GM20000 (cell line): ENCODE measurements around the gene LHX5.

ENCODE experiments used
- DNase-seq: peaks from one replicate; pipeline ENCODE4 v3.0.0; 2012; ENCODE audit warnings: low spot score
- TF ChIP-seq, protein P1 (sequence below): IDR thresholded peaks from 2 replicates; pipeline ENCODE4 v1.5.1; 2012; ENCODE audit warnings: mild to moderate bottlenecking, control low read depth; ENCODE audit errors: extremely low read depth, missing control alignments

LHX5 gene

DNA sequence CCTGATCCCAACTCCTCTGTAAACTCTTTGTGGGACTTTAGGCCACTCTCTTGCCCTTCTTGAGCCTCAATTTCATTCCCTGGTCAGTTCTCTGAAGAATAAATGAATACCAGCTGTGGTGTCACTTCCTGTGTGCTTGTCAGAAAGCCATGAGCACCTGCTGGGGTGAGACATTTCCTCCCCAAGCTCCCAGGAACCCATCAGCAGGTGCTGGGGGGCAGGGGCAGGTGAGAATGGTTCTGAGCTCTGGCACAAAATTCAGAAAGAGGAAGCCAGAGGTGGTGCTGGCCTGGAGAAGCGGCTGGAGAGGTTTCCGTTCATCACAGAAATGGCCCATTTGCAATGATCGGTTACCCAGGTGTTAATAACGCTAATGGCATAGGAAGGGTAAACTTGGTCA is 14.9 kb downstream of the LHX5 start:
- DNase-seq = no peak
- TF ChIP-seq, protein P1, sequence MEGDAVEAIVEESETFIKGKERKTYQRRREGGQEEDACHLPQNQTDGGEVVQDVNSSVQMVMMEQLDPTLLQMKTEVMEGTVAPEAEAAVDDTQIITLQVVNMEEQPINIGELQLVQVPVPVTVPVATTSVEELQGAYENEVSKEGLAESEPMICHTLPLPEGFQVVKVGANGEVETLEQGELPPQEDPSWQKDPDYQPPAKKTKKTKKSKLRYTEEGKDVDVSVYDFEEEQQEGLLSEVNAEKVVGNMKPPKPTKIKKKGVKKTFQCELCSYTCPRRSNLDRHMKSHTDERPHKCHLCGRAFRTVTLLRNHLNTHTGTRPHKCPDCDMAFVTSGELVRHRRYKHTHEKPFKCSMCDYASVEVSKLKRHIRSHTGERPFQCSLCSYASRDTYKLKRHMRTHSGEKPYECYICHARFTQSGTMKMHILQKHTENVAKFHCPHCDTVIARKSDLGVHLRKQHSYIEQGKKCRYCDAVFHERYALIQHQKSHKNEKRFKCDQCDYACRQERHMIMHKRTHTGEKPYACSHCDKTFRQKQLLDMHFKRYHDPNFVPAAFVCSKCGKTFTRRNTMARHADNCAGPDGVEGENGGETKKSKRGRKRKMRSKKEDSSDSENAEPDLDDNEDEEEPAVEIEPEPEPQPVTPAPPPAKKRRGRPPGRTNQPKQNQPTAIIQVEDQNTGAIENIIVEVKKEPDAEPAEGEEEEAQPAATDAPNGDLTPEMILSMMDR = no peak

DNA sequence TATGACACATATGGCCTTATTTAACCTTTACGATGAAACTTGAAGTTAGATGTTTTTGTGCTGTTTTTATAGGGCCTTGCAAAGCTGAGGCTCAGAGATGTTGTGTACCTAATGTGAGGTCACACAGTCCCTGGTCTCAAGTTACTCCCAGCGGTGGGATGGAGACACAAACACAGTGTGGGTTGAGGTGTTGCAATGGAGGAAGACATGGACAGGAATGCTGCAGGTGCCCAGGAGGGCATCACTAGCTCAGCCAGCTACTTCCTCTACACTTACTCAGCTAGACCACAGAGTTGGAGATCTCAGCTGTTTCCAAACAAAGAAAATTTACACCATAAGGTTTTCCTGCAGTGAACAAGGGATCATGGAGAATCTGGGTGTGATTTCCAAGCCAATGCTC is 15.5 kb downstream of the LHX5 start:
- TF ChIP-seq, protein P1 = no peak
- DNase-seq = no peak

DNA sequence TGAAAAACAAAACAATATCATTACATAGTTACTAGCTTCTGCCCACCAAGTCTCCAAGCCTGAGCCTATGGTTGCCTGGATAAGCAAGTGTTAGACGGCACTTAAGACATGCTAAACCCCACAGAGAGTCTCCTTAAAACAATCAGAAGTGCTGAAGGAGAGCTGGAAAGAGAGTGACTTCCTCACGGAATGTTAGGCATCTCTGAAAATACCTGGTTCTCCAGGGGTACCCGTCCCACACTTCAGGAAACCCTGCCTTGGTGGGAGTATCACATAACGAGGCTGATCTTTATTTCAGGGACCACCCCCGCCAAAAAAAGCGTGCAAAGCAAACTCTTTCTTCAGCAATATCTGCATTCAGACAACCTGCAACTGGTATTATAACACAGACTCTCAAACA is 18.3 kb downstream of the LHX5 start:
- no peak for DNase-seq
- TF ChIP-seq, protein P1 = no peak

DNA sequence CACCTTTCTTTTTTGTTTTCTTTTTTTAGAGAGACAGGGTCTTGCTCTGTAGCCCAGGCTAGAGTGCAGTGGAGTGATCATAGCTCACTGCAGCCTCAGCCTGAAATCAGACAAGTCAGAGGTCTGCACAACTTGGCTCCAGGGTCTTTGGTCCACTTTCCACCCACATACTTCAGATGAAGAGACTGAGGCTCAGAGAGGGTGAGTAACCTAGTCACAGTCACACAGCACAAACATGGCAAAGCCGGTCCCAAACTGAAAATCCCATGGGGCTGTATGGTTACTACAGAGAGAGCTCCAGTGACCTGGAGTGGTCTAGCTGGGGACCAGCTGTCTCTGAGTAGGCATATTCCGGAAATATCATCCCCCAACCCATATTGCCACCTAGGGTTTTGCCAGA is 19.2 kb downstream of the LHX5 start:
- DNase-seq = no peak
- TF ChIP-seq, protein P1 = no peak

DNA sequence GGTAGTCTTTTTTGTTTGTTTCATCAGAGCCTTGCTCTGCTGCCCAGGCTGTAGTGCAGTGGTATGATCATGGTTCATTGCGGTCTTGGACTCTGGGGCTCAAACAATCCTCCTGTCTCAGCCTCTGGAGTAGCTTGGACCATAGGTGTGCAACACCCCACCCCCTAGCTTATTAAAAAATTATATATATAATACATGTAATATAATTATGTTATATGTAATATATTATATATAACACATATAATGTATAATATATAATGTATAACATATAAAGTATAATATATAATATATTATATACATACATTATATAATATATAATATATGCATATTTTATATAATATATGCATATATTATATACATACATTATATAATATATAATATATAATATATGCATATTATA is 21.8 kb downstream of the LHX5 start:
- TF ChIP-seq, protein P1 = no peak
- no peak for DNase-seq

DNA sequence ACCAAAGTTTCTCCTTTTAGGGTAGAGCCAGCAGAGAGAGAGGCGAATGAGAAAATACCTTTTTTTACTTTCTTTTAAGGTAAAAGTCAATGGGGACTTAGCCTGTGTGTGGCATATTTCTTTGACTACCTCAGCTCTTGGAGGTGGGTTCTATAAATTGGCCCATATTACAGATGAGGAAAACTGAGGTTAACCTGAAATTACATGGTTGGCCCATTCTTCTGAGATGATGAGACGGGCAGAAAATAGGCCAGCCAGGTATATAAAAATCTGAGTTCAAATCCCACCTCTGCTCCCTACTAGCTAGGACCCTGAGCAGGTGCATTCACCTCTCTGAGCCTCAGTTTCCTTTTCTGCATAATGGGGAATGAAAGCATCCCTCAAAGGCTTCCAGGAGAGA is 22.4 kb downstream of the LHX5 start:
- no peak for DNase-seq
- TF ChIP-seq, protein P1 = no peak

DNA sequence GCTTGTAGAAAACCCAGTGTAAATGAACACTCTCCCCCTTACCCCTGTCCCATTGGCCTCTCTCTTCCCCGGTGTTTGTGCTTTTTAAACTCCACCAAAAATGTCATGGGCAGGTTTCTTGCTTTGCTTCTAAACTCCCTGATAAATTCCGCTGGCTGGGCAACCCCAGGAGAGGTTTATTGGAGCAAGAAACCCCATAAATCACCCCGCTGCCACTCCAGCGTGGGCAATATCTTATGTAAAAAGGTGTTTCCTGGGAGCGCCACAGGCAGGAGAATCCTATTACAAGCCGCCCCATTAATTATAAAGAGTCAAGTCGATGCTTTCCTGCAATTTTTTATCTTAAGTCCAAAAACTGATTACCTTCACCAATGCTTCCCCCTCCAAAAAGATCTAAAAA is 22.8 kb downstream of the LHX5 start:
- TF ChIP-seq, protein P1 = no peak

More for the DNA sequence above, 22.8 kb downstream of the LHX5 start:
- no peak for DNase-seq
